Frontal cortex (tissue), 4 donors: ENCODE measurements around the gene NAV2. TPM values are rescaled to one million over a fixed set of nuclear protein-coding genes. Genes with fewer than 3 reads are reported as not detected.
A peak's percentile ranks its signal among the peaks of the same experiment; 100 is the strongest.

Experiments used
- DNase-seq, 2 donors: peaks; one replicate each; pipeline ENCODE4 v3.0.0; 2012; ENCODE audit warnings: low spot score in 2 of 2
- FAIRE-seq: peaks from 2 replicates; lab custom pipeline; 2012; peaks lifted over from hg19 to GRCh38; lab: Jason Lieb, UNC
- total RNA-seq: library from RNA; depleted of rRNA; stranded (reverse); fragments of >200 nt; gene quantifications from one replicate; pipeline ENCODE4 v1.2.3, GENCODE V29; 2014
- donor health status: control.
- donor health status: control.
- donor health status: control.

Gene NAV2
- total RNA-seq, 1 donor from 2014 or later = 15.5 TPM

GRCh38 chr11:19793326-19793725 lies 80.7 kb downstream of the NAV2 start:
- DNase-seq (no peak), FAIRE-seq (no peak)

- DNase-seq = no peak
- no peak for FAIRE-seq
Measured at GRCh38 chr11:19794161-19794560, 81.5 kb downstream of the NAV2 start.

DNA sequence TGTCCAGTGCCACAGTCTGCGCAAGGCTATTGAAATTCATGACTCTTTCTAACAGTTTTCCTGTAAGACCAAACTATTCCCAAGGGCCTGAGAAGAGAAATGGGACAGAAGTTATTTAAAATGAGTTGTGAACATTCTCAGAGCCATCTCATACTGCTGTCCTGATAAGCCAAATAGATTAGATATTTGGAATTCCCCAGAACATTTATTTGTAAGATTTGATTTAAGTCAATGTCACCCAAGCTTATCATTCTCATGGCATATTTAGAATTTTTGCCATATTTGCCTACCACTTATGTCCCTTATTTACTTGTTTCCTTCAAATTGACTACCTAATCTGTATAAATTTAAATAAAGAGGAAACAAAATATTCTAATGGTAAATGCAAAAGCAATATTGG lies 82.4 kb downstream of the NAV2 start:
- no peak for DNase-seq
- no peak for FAIRE-seq

DNA sequence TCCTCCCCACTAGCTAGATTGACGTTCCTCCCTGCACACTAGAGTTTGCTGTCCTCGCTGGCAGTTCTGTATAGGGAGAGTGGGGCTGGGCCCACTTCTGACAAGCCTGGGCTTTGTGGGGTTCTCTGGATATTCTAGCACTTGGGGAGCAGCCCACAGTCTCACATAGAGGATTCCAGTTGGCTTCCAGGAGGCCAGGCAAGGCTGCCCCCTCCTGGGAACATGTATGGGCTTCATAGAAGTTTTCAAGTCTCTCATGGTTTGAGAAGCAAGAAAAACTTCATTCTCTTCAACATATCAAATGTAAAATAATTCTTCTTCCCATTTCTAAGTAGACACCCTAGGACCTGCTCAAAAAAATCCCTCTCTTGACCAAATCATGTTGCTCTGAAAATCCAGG lies 87.5 kb downstream of the NAV2 start:
- no peak for FAIRE-seq
- DNase-seq = no peak

DNA sequence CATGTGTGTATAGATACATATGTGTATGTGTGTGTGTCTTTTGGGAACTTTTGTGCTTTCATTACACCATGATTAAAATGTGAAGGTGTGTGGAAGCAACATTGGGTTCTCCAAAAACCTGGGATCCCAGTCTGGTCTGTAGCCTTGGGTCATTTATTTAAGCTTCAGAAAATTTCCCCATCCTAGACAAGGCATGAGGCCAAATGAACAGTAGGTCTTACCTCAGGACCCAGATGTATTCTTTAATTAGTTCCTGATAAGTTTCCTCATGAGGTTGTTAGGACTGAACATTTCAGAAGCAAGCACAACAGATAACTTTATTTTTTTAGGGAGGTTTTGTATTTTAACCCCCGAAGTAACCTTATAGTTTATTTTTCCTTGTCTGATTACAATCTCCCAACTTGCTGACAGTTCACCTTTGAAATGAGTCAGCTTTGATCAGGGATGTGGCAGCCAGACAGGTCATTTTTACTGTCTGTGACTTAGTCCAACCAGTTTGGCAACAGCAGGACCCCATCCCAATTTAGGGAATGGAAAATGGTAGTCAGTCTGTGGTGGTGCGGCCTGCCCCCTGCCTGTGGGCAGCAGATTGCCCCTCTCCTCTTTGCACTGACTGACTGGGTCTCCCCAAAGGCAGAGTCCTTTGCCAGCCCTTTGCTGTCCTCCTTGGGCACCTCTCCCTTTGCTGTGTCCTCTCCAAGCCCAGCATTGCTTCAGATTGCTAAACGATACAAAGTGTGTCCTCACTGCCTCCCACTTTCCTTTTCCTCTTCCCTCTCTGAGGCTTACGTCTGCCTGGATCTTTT lies 88.3 kb downstream of the NAV2 start:
- no peak for FAIRE-seq
- no peak for DNase-seq

GRCh38 chr11:19802773-19803293 lies 90.2 kb downstream of the NAV2 start:
- DNase-seq (no peak), FAIRE-seq (no peak)

- DNase-seq (no peak), FAIRE-seq (no peak)
Measured at GRCh38 chr11:19803506-19803998, 90.9 kb downstream of the NAV2 start.

- DNase-seq (no peak), FAIRE-seq (no peak)
Measured at GRCh38 chr11:19805376-19805775, 92.7 kb downstream of the NAV2 start.

GRCh38 chr11:19805827-19806226 lies 93.2 kb downstream of the NAV2 start:
- DNase-seq = no peak
- no peak for FAIRE-seq

DNA sequence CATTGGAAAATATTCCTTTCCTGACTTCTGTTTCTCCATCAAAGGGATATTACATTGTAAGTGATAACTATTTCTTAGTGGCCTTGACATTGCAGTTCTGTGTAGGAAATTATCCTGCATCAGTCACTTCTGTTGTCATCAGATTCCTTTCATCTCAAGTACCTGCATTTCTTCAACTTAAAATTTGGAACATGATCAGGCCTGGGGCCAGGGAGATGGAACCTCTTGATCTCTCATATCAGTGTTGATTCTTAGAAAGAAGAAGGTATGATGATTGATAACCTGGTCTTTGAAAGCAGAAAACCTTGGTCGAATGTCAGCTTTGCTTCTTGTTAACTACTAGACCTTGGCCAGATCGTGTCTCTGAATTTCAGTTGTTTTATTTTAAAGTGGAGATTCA lies 93.6 kb downstream of the NAV2 start:
- no peak for DNase-seq
- FAIRE-seq = no peak

- DNase-seq = no peak
Measured at GRCh38 chr11:19808076-19808911, 95.7 kb downstream of the NAV2 start.

GRCh38 chr11:19810852-19811251 lies 98.2 kb downstream of the NAV2 start:
- FAIRE-seq (no peak), DNase-seq (no peak)

More at GRCh38 chr11:19808076-19808911, 95.7 kb downstream of the NAV2 start:
- peak; percentile 75 for FAIRE-seq

DNA sequence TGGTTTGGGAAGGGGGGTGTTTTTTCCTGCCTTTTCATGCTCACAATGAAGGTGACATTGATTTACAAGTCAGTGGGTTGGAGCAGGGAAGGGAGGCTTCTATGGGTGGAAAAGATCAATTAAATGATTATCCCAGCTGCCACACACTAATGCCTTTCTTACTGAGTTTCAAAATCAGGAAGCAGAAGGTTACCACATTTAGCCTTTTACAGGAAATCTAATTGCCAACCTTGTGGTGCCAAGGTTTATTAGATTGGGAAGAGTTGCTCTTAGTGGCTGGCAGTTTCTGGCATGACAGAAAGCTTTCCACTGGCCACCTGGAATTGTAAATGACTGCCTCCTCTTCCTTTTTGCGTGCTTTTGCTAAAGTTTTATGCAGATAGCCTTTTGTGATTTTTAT lies 98.7 kb downstream of the NAV2 start:
- DNase-seq = no peak

GRCh38 chr11:19812096-19812495 lies 99.5 kb downstream of the NAV2 start:
- DNase-seq (no peak), FAIRE-seq (no peak)

More for the DNA sequence above, 98.7 kb downstream of the NAV2 start:
- no peak for FAIRE-seq

DNA sequence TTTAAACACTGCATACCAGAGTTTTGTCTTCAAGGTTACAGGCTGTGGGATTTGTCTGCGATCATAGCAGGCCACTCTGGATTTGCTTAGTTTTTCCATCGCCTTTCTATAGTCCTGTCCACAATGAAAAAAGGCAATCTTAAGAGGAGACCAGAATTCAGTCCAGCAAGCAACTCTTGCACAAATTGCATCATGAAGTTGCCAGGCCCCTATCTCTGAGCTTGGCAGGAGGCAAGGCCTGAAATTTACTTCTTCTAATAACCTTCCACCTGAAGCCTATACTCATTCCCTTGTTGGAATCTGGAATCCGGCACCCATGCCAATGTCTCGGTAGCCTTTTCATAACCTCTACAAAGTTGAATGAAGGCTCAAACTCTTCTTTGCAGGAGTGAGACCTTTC lies 100.1 kb downstream of the NAV2 start:
- FAIRE-seq = no peak
- no peak for DNase-seq

GRCh38 chr11:19813158-19813879 lies 100.7 kb downstream of the NAV2 start:
- FAIRE-seq = no peak
- no peak for DNase-seq

DNA sequence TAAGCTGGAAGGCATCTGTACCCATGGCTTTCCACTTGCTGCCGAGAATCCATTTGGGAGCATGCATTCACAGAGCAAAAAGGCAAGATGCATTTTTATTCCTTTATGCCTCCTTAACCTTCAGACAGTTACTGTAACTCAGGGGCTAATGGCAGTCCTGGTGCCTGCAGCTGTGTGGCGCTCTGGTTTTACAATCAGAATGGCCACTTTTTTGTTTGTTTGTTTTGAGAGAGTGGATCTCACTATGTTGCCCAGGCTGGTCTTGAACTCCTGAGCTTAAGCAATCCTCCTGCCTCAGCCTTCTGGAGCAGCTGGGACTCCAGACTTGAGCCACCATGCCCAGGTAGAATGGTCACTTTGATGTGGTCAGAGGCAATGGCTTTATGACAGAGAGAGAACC lies 101.8 kb downstream of the NAV2 start:
- DNase-seq (no peak), FAIRE-seq (no peak)

GRCh38 chr11:19816040-19816439 lies 103.4 kb downstream of the NAV2 start:
- FAIRE-seq (no peak), DNase-seq (no peak)

DNA sequence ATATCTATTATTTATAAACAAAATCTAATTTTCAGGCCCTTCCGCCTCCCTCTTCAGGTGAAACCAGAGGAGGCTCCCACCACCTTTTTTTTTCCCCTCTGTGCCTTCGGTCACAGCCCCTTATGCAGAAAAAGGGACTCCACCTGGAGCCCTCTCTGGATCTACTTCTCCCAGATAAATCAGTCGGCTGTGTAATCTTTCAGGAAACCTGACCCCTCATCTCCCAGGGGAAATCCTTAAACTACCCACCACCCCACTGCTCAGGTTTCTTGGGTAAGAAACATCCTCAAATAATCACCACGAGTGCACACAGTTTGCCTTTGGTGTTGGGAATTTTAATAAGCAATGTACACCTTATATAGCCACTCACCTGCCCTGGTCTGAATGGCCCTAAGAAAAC lies 104.2 kb downstream of the NAV2 start:
- no peak for DNase-seq
- FAIRE-seq = no peak

GRCh38 chr11:19817265-19817851 lies 104.7 kb downstream of the NAV2 start:
- FAIRE-seq = no peak
- no peak for DNase-seq
